ENCODE data around the gene PCDHB1.

Gene PCDHB1

GRCh38 chr5:141040093-141040770 lies 10.9 kb upstream of the PCDHB1 start:
- no peak for TF ChIP-seq TEAD4 (IDR thresholded peaks at IDR 0.05)
- peak; percentile 31; the same call in 1 of the 2 replicates for TF ChIP-seq RAD21 (IDR thresholded peaks at IDR 0.05; ENCODE audit: low read depth)

- TF ChIP-seq YY1 (IDR thresholded peaks at IDR 0.05; ENCODE audit: low read depth) (peak; percentile 63), USF1 (IDR thresholded peaks at IDR 0.05) (peak; percentile 81), MAX (IDR thresholded peaks at IDR 0.05) (peak; percentile 51), TEAD4 (IDR thresholded peaks at IDR 0.05) (peak; percentile 21; the same call in 1 of the 2 replicates), EGR1 (IDR thresholded peaks at IDR 0.05) (no peak), FOXM1 (IDR thresholded peaks at IDR 0.05; ENCODE audit: borderline replicate concordance, low read depth) (no peak), REST (IDR thresholded peaks at IDR 0.05; ENCODE audit: low read depth) (peak; percentile 97), TAF1 (IDR thresholded peaks at IDR 0.05; ENCODE audit: low read depth) (no peak), NFIC (IDR thresholded peaks at IDR 0.05) (no peak), CREB1 (IDR thresholded peaks at IDR 0.05; ENCODE audit: low read depth) (peak; percentile 34; the same call in 1 of the 2 replicates), ZBTB7A (IDR thresholded peaks at IDR 0.05; ENCODE audit: low read depth) (no peak), RAD21 (IDR thresholded peaks at IDR 0.05; ENCODE audit: low read depth) (peak; percentile 91)
These were observed 10.3 kb upstream of the PCDHB1 start for GRCh38 chr5:141040771-141041426.

GRCh38 chr5:141041427-141041785 lies 9.8 kb upstream of the PCDHB1 start:
- TF ChIP-seq CREB1 (IDR thresholded peaks at IDR 0.05; ENCODE audit: low read depth) = no peak
- TF ChIP-seq YY1 (IDR thresholded peaks at IDR 0.05; ENCODE audit: low read depth) = no peak
- TF ChIP-seq REST (IDR thresholded peaks at IDR 0.05; ENCODE audit: low read depth) = no peak
- TF ChIP-seq EGR1 (IDR thresholded peaks at IDR 0.05) = no peak
- TF ChIP-seq TCF12 (IDR thresholded peaks at IDR 0.05; ENCODE audit: low read depth) = no peak
- no peak for TF ChIP-seq FOXM1 (IDR thresholded peaks at IDR 0.05; ENCODE audit: borderline replicate concordance, low read depth)
- TF ChIP-seq USF1 (IDR thresholded peaks at IDR 0.05) = no peak
- no peak for TF ChIP-seq NFIC (IDR thresholded peaks at IDR 0.05)
- no peak for TF ChIP-seq TEAD4 (IDR thresholded peaks at IDR 0.05)

- TF ChIP-seq TCF12 (IDR thresholded peaks at IDR 0.05; ENCODE audit: low read depth) (no peak), NFIC (IDR thresholded peaks at IDR 0.05) (no peak), EGR1 (IDR thresholded peaks at IDR 0.05) (no peak), MAX (IDR thresholded peaks at IDR 0.05) (no peak), YY1 (IDR thresholded peaks at IDR 0.05; ENCODE audit: low read depth) (no peak), CEBPB (IDR thresholded peaks at IDR 0.05) (no peak), TAF1 (IDR thresholded peaks at IDR 0.05; ENCODE audit: low read depth) (no peak), RAD21 (IDR thresholded peaks at IDR 0.05; ENCODE audit: low read depth) (no peak), EP300 (IDR thresholded peaks at IDR 0.05; ENCODE audit: borderline replicate concordance) (no peak)
These were observed 8.6 kb upstream of the PCDHB1 start for GRCh38 chr5:141042555-141042954.

GRCh38 chr5:141051521-141051866 lies 320 bp downstream of the PCDHB1 start:
- TF ChIP-seq CEBPB (IDR thresholded peaks at IDR 0.05) (no peak), YY1 (IDR thresholded peaks at IDR 0.05; ENCODE audit: low read depth) (no peak), TCF12 (IDR thresholded peaks at IDR 0.05; ENCODE audit: low read depth) (no peak), USF1 (IDR thresholded peaks at IDR 0.05) (no peak), EP300 (IDR thresholded peaks at IDR 0.05; ENCODE audit: borderline replicate concordance) (no peak), ZBTB7A (IDR thresholded peaks at IDR 0.05; ENCODE audit: low read depth) (no peak), FOXM1 (IDR thresholded peaks at IDR 0.05; ENCODE audit: borderline replicate concordance, low read depth) (no peak), RAD21 (IDR thresholded peaks at IDR 0.05; ENCODE audit: low read depth) (no peak), CREB1 (IDR thresholded peaks at IDR 0.05; ENCODE audit: low read depth) (no peak), NFIC (IDR thresholded peaks at IDR 0.05) (no peak), MAX (IDR thresholded peaks at IDR 0.05) (no peak), REST (IDR thresholded peaks at IDR 0.05; ENCODE audit: low read depth) (no peak)

All from Ishikawa (cell line).